ENCODE data around the gene CCNI2. TPM values are rescaled to one million over a fixed set of nuclear protein-coding genes. Genes with fewer than 3 reads are reported as not detected.

Gene CCNI2
- total and polyA plus RNA-seq, 9 of the 15 experiments (the other 6 are each of a cell fraction or from before 2014, with no cell fraction given), result 0.05 to 1.7 (median 0.81) TPM; not detected in 5

- TF ChIP-seq SMARCA4 (IDR thresholded peaks at IDR 0.05), result 0 out of 2 replicates have a peak, but pooled peaks have one; percentile 29
- no peak for TF ChIP-seq BCLAF1 (IDR thresholded peaks at IDR 0.05; ENCODE audit: borderline replicate concordance in 1 of 2, control insufficient read depth in 1 of 2, low read depth in 2 of 2, low read length in 1 of 2)
- TF ChIP-seq GTF3C2 (IDR thresholded peaks at IDR 0.05; ENCODE audit: borderline replicate concordance, extremely low read depth, insufficient read length), result no peak
- TF ChIP-seq SIN3B (IDR thresholded peaks at IDR 0.05; ENCODE audit: low read depth), result no peak
- peak in 1 of 3 experiments; percentile 74 for TF ChIP-seq YY1 (IDR thresholded peaks at IDR 0.05; ENCODE audit: borderline replicate concordance in 1 of 3, control insufficient read depth in 1 of 3, extremely low read depth in 1 of 3, insufficient read depth in 3 of 3, insufficient read length in 1 of 3, insufficient replicate concordance in 2 of 3, low read depth in 1 of 3, low read length in 2 of 3)
- TF ChIP-seq BHLHE40 (IDR thresholded peaks at IDR 0.05; ENCODE audit: low read length), result no peak
- no peak for TF ChIP-seq ZZZ3 (IDR thresholded peaks at IDR 0.05)
- no peak for TF ChIP-seq SRSF7 (optimal IDR thresholded peaks at IDR 0.05; ENCODE audit: low read depth, low read length)
- TF ChIP-seq STAG1 (CRISPR knock-in tag; IDR thresholded peaks at IDR 0.05; ENCODE audit: borderline replicate concordance), result no peak
- no peak for TF ChIP-seq NRF1 (conservative IDR thresholded peaks at IDR 0.05 in 1 of 2, IDR thresholded peaks at IDR 0.05 in 1 of 2)
- TF ChIP-seq NFXL1 (CRISPR knock-in tag; IDR thresholded peaks at IDR 0.05), result no peak
- no peak for TF ChIP-seq ZNF232 (CRISPR knock-in tag; IDR thresholded peaks at IDR 0.05)
- no peak for TF ChIP-seq HDAC3 (IDR thresholded peaks at IDR 0.05; ENCODE audit: borderline replicate concordance, partially characterized antibody)
- peak; percentile 49 for TF ChIP-seq POLR2A (conservative IDR thresholded peaks at IDR 0.05)
- TF ChIP-seq ZNF77 (CRISPR knock-in tag; IDR thresholded peaks at IDR 0.05), result no peak
- no peak for TF ChIP-seq TFE3 (CRISPR knock-in tag; IDR thresholded peaks at IDR 0.05)
- no peak for TF ChIP-seq KDM1A (IDR thresholded peaks at IDR 0.05)
- TF ChIP-seq SAFB2 (IDR thresholded peaks at IDR 0.05; ENCODE audit: borderline replicate concordance, low read depth, low read length, severe bottlenecking), result no peak
- TF ChIP-seq ZNF785 (CRISPR knock-in tag; IDR thresholded peaks at IDR 0.05), result no peak
- TF ChIP-seq ZKSCAN3 (CRISPR knock-in tag; IDR thresholded peaks at IDR 0.05), result no peak
- TF ChIP-seq ZNF133 (CRISPR knock-in tag; IDR thresholded peaks at IDR 0.05), result no peak
Measured at GRCh38 chr5:132776131-132776937, 29.1 kb downstream of the CCNI2 start (continued).

Data from K562 (cell line).